ENCODE data around the gene TRMT61A. TPM values are rescaled to one million over a fixed set of nuclear protein-coding genes. Genes with fewer than 3 reads are reported as not detected.

TRMT61A gene
- total and polyA plus RNA-seq, 2 of the 4 experiments (the other 2 are of a cell fraction): 5.7 to 16.2 TPM

DNA sequence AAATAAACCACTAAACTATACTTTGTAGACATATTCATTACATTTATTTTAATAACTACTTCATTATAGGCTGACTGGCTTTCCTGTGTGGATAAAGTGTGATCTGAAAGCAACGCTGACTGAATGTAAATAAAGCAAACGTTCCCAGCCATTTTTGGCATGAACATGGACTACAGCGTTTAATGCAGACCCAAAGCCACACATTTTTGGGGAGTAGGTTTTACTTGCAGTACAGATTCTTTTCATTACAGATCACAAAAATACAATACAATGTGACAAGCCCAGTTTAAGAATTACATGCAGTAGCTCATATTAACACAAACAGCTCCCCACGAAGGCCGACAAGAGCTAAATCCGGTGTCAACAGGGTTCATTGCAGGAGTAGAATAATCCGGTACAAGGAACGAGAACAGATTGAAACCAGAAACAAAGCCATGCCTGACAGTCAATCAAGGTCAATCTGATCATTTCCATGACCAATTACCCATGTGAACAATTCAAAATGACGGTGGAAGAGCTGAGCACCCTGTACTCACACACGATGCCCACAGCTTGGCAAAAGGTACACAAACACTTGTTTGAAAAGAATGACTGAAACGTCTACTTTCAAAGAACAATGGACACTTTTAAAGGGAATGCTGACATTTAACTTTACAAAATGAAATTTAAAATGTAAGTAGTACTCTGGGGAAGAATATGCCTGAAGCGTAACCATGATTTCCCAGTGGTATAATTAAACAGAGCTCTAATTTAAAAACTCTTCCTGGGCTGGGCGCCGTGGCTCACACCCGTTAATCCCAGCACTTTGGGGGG is 28.2 kb downstream of the TRMT61A start:
- peak overlapping the region; percentile 10 for H2BK5ac ChIP-seq (ENCODE audit: low read depth, low read length, poor library complexity, severe bottlenecking)
- peak overlapping the region; percentile 33; the same call in 1 of the 2 replicates for H2AK5ac ChIP-seq (ENCODE audit: low read depth, low read length)
- H3K79me1 ChIP-seq (ENCODE audit: low read depth in 1 of 2, low read length in 2 of 2): peaks cover 22 to 68% of the 10 kb centered on the region in 2 experiments
- no peak for ATAC-seq (ENCODE audit: low read depth)
- no TSS peak for BruUV-seq (replicated peaks)
- H3K23ac ChIP-seq (ENCODE audit: low read depth, low read length): peak overlapping the region; percentile 85
- ChIA-PET POLR2A (ENCODE audit: unreplicated experiment) (interaction anchor here (0.5 kb wide), 1 partner anchor 831 kb away, joined by 3 read pairs; no protein-coding TSS in a partner anchor), CTCF (interaction anchor here (1.4 kb wide), 1 partner anchor 38 kb away, joined by 3 read pairs; no protein-coding TSS in a partner anchor)
- H2AFZ ChIP-seq (replicated peaks; ENCODE audit: low read length, poor library complexity): no peak overlapping the region
- no peak overlapping the region for H2BK20ac ChIP-seq (ENCODE audit: low read depth, low read length)
- H3K14ac ChIP-seq (replicated peaks; ENCODE audit: low read depth, low read length): peak overlapping the region; percentile 41; the same call in 1 of the 2 replicates
- H3K9ac ChIP-seq (ENCODE audit: low read depth, low read length): no peak overlapping the region
- no peak overlapping the region; the same call in 2 of the 3 replicates for H2BK15ac ChIP-seq (ENCODE audit: low read depth, low read length)
- peaks cover 58% of the 10 kb centered on the region for H4K20me1 ChIP-seq (ENCODE audit: insufficient read depth, low read length)
- DNase-seq: no peak
- intact Hi-C loops (cut with micrococcal nuclease) (no loop called here), dilution Hi-C loops (cut with HindIII; ENCODE audit: low sequenced_read_pairs, unreplicated experiment) (no loop called here), in situ Hi-C loops (cut with MboI; ENCODE audit: low sequenced_read_pairs) (no loop called here)
- peak overlapping the region; percentile 29; the same call in 1 of the 2 replicates for H3K18ac ChIP-seq (ENCODE audit: low read depth, low read length)
- no peaks in the 10 kb centered on the region for H3K27me3 ChIP-seq (ENCODE audit: control insufficient read depth, insufficient read depth, low read length)
- no peak overlapping the region for H3K4me3 ChIP-seq (ENCODE audit: insufficient read depth, low read depth, low read length)
- peak overlapping the region; percentile 64 for H4K5ac ChIP-seq (ENCODE audit: low read depth, low read length)
- H3K36me3 ChIP-seq (ENCODE audit: control insufficient read depth, insufficient read depth, low read length): peaks cover 15% of the 10 kb centered on the region
- no peak overlapping the region for H2AK9ac ChIP-seq (replicated peaks; ENCODE audit: low read depth, low read length, poor library complexity)
- 0 out of 2 replicates have a peak overlapping the region, but pooled peaks have one; percentile 44 for H3K27ac ChIP-seq (ENCODE audit: insufficient read depth, low read length)
- H4K91ac ChIP-seq (ENCODE audit: insufficient read depth, low read depth, low read length): no peak overlapping the region
- H2BK120ac ChIP-seq (ENCODE audit: low read depth, low read length): no peak overlapping the region
- peak overlapping the region in 1 of 2 experiments; percentile 47; a peak in 1 of 4 replicates for H4K8ac ChIP-seq (ENCODE audit: low read depth in 2 of 2, low read length in 2 of 2)
- H3K9me3 ChIP-seq (ENCODE audit: control insufficient read depth, insufficient read depth, low read length): no peaks in the 10 kb centered on the region
- H3K4me1 ChIP-seq (ENCODE audit: control insufficient read depth, insufficient read depth, low read length): peaks cover 20% of the 10 kb centered on the region
- WGBS, 2 experiments (ENCODE audit: extremely low coverage in 2 of 2, insufficient read length in 1 of 2): 48% methylated on average over 9 of the region's 15 CpGs; no CpG with 5 or more reads in 1 of the 2 experiments
- no peak overlapping the region for H3K56ac ChIP-seq (ENCODE audit: extremely low read depth, insufficient read depth, low read length)
- H3K9me1 ChIP-seq (ENCODE audit: insufficient read depth, low read length): peaks cover 7% of the 10 kb centered on the region
- peak overlapping the region; percentile 39; the same call in 1 of the 2 replicates for H3K4ac ChIP-seq (ENCODE audit: low read depth, low read length)
- peak overlapping the region; percentile 53 for H3K4me2 ChIP-seq (ENCODE audit: low read depth, low read length)
- TF ChIP-seq CEBPB (IDR thresholded peaks at IDR 0.05; ENCODE audit: low read depth, low read length): no peak
- no peak for TF ChIP-seq NFE2L2 (IDR thresholded peaks at IDR 0.05; ENCODE audit: low read depth, low read length)
- no peak for TF ChIP-seq MAZ (IDR thresholded peaks at IDR 0.05; ENCODE audit: borderline replicate concordance, low read depth, low read length)
- TF ChIP-seq SMC3 (IDR thresholded peaks at IDR 0.05; ENCODE audit: low read depth, low read length): no peak
- no peak for TF ChIP-seq MAFK (IDR thresholded peaks at IDR 0.05; ENCODE audit: low read depth, low read length)
- TF ChIP-seq, protein P1, sequence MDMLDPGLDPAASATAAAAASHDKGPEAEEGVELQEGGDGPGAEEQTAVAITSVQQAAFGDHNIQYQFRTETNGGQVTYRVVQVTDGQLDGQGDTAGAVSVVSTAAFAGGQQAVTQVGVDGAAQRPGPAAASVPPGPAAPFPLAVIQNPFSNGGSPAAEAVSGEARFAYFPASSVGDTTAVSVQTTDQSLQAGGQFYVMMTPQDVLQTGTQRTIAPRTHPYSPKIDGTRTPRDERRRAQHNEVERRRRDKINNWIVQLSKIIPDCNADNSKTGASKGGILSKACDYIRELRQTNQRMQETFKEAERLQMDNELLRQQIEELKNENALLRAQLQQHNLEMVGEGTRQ (IDR thresholded peaks at IDR 0.05; ENCODE audit: low read depth, low read length): no peak
- no peak for TF ChIP-seq MXI1 (IDR thresholded peaks at IDR 0.05; ENCODE audit: borderline replicate concordance, low read depth, low read length)
- no peak for TF ChIP-seq RCOR1 (IDR thresholded peaks at IDR 0.05; ENCODE audit: insufficient replicate concordance, low read length)
- no peak for TF ChIP-seq CTCF (conservative IDR thresholded peaks at IDR 0.05; ENCODE audit: low read depth, low read length)
- TF ChIP-seq BHLHE40 (IDR thresholded peaks at IDR 0.05; ENCODE audit: low read depth, low read length): no peak
- TF ChIP-seq FOS (IDR thresholded peaks at IDR 0.05; ENCODE audit: low read depth, low read length): no peak
- TF ChIP-seq CHD1 (IDR thresholded peaks at IDR 0.05; ENCODE audit: low read depth, low read length): no peak
- no peak for TF ChIP-seq RFX5 (IDR thresholded peaks at IDR 0.05; ENCODE audit: low read depth, low read length)
